Mucosa of rectum (tissue), 2 donors: ENCODE measurements around the gene COX14.
"Not testable (repeated sequence)": the region's sequence is repeated elsewhere in the genome, so short reads cannot be mapped to it uniquely, and the experiment has no call there.

Experiments
- H3K27ac ChIP-seq, 2 donors: one replicate each; pipeline ENCODE4 v1.7.0; 2013; ENCODE audit warnings: inconsistent platforms in 2 of 2, low read depth in 2 of 2, low read length in 2 of 2
- H3K27me3 ChIP-seq, 2 donors: one replicate each; pipeline ENCODE4 v1.7.0; 2013; ENCODE audit warnings: low read length in 2 of 2; ENCODE audit not compliant: control insufficient read depth in 2 of 2, insufficient read depth in 2 of 2
- H3K36me3 ChIP-seq, 2 donors: one replicate each; pipeline ENCODE4 v1.7.0; 2013; ENCODE audit warnings: low read length in 2 of 2; ENCODE audit not compliant: control insufficient read depth in 2 of 2, insufficient read depth in 2 of 2
- H3K4me1 ChIP-seq, 2 donors: one replicate each; pipeline ENCODE4 v1.7.0; 2013; ENCODE audit warnings: low read length in 2 of 2, mild to moderate bottlenecking in 1 of 2; ENCODE audit not compliant: control insufficient read depth in 2 of 2, insufficient read depth in 2 of 2
- H3K4me3 ChIP-seq, 2 donors: one replicate each; pipeline ENCODE4 v1.7.0; 2013; ENCODE audit warnings: low read length in 2 of 2
- H3K9ac ChIP-seq, 2 donors: one replicate each; pipeline ENCODE4 v1.7.0; 2013; ENCODE audit warnings: low read length in 2 of 2, low read depth in 1 of 2, mild to moderate bottlenecking in 1 of 2
- H3K9me3 ChIP-seq, 2 donors: one replicate each; pipeline ENCODE4 v1.7.0; 2013; ENCODE audit warnings: low read length in 2 of 2; ENCODE audit not compliant: control insufficient read depth in 2 of 2
- donor health status: healthy.
- donor health status: Normal muscosa, but diverticular disease.

COX14 gene

DNA sequence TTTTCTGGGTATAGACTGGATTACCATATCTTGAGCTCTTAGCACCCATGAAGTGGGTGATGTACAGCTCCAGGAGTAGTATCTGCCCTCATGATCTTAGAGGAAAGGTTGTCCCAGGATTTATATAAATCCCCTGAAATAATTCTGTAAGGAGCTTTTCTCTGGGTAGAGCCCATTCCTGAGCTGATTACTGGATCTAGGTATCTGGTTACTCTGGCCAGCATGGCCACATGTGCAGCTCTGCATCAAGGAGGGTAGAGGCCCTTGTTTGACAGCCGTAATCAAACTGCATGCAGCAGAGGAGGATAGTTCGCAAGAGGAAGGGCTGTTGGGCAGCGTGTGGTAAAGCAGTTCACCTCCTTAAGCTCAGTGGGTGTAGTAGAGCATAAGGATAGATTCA lies 8.5 kb downstream of the COX14 start:
- Histone ChIP-seq H3K9me3 (no peaks in the 10 kb centered on the region), H3K27me3 (no peaks in the 10 kb centered on the region), H3K36me3 (peaks cover 29 to 30% of the 10 kb centered on the region in 2 donors), H3K4me3 (no peak overlapping the region), H3K27ac (no peak overlapping the region), H3K9ac (no peak overlapping the region), H3K4me1 (peaks cover 18 to 23% of the 10 kb centered on the region in 2 donors)

DNA sequence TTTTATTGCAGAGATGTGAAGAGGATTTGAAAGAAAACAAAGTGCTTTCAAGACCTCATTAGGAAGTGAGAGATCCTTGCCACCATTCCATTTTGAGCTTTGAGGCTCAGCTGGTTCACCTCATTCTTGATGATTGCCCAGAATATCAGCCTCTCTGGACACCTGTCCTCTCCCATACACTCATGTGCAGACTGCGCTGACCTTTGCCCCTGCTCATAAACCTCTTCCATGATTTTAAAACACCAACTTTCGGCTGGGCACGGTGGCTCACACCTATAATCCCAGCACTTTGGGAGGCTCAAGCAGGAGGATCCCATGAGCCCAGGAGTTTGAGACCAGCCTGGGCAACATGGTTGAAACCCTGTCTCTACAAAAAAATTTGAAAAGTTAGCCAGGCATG lies 8.9 kb downstream of the COX14 start:
- no peaks in the 10 kb centered on the region for H3K27me3 ChIP-seq
- H3K4me3 ChIP-seq = no peak overlapping the region
- H3K27ac ChIP-seq = no peak overlapping the region
- peaks cover 18 to 23% of the 10 kb centered on the region in 2 donors for H3K4me1 ChIP-seq
- no peak overlapping the region for H3K9ac ChIP-seq
- H3K36me3 ChIP-seq = peaks cover 25 to 30% of the 10 kb centered on the region in 2 donors
- H3K9me3 ChIP-seq = no peaks in the 10 kb centered on the region

DNA sequence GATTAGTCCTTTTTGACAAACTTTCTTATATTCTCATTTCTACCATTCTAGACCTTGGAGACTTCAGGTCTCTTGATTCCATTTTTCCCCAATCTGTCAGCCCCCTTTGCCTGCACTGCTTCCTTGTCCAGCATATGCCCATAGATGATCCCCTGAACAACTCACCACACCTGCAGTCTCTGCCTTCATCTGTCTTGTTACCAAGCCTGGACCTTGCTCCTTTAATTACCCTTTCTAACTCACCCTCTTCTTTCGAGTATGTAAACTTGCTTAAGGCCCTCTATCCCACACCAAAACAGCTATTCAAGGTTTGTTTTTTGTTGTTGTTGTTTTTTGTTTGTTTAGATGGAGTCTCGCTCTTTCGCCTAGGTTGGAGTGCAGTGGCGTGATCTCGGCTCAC lies 9.6 kb downstream of the COX14 start:
- Histone ChIP-seq H3K9me3 (no peaks in the 10 kb centered on the region), H3K36me3 (peaks cover 21 to 30% of the 10 kb centered on the region in 2 donors), H3K4me3 (no peak overlapping the region), H3K27ac (no peak overlapping the region), H3K4me1 (peaks cover 18 to 23% of the 10 kb centered on the region in 2 donors), H3K9ac (no peak overlapping the region), H3K27me3 (no peaks in the 10 kb centered on the region)

DNA sequence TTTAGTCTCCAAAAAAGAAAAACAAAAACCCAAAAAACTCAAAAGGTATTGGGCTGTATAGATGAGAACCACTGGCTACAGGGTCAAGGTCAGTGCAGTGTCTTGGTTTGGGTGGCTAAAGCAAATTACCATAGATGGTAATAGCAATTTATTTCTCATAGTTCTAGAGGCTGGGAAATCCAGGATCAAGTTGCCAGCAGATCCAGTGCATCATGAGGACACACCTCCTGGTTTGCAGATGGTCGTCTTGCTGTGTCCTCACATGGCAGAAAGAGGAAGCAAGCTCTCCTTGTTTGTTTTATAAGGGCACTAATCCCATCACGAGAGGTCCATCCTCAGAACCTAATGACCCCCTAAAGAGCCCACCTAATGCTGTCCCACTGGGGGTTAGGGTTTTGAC lies 11.2 kb downstream of the COX14 start:
- H3K4me1 ChIP-seq = peaks cover 18 to 19% of the 10 kb centered on the region in 2 donors
- no peaks in the 10 kb centered on the region for H3K27me3 ChIP-seq
- no peak overlapping the region for H3K27ac ChIP-seq
- H3K9ac ChIP-seq = no peak overlapping the region
- no peaks in the 10 kb centered on the region for H3K9me3 ChIP-seq
- H3K36me3 ChIP-seq = peaks cover 32 to 39% of the 10 kb centered on the region in 2 donors
- no peak overlapping the region for H3K4me3 ChIP-seq

DNA sequence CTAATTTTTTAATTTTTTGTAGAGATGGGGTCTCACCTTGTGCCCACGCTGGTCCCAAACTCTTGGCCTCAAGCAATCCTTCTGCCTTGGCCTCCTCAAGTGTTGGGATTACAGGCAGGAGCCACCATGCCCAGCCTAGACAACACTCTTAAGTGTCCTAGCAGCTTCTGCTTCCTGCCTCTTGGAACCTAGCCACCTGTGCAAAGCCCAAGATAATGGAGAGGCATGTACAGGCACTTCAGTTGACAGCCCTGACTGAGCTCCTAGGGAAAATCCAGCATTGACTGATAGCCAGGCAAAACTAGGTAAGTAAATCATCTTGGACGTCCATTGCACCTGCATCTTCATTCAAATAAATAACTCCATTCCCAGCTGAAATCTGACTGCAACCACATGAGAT lies 15.5 kb downstream of the COX14 start:
- no peaks in the 10 kb centered on the region for H3K9me3 ChIP-seq
- no peak overlapping the region for H3K4me3 ChIP-seq
- no peak overlapping the region for H3K27ac ChIP-seq
- no peak overlapping the region for H3K9ac ChIP-seq
- peaks cover 37 to 42% of the 10 kb centered on the region in 2 donors for H3K36me3 ChIP-seq
- no peaks in the 10 kb centered on the region for H3K4me1 ChIP-seq
- H3K27me3 ChIP-seq = no peaks in the 10 kb centered on the region

DNA sequence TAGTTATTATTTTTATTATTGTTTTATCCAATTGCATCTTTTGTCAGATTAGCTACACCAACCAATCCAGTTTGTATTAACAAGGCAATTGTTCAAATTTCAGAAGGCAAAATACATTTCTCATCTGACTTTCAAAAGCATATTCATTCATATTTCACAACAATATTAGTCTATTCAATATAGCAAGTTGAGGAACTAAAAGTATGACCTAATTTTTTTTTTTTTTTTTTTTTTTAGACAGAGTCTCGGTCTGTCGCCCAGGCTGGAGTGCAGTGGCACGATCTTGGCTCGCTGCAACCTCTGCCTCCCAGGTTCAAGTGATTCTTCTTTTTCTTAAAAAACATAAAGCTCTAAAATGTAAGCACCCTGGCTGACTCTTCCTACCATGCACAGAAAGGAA lies 17.3 kb downstream of the COX14 start:
- H3K36me3 ChIP-seq = peaks cover 38 to 49% of the 10 kb centered on the region in 2 donors
- no peaks in the 10 kb centered on the region for H3K27me3 ChIP-seq
- no peak overlapping the region for H3K27ac ChIP-seq
- H3K4me3 ChIP-seq = no peak overlapping the region
- no peak overlapping the region for H3K9ac ChIP-seq
- H3K4me1 ChIP-seq = no peaks in the 10 kb centered on the region
- no peaks in the 10 kb centered on the region for H3K9me3 ChIP-seq

GRCh38 chr12:50132505-50133135 lies 20.6 kb downstream of the COX14 start:
- Histone ChIP-seq H3K9ac (no peak overlapping the region), H3K27ac (no peak overlapping the region), H3K36me3 (peaks cover 36 to 53% of the 10 kb centered on the region in 2 donors), H3K9me3 (no peaks in the 10 kb centered on the region), H3K4me1 (peaks cover 0 to 2% of the 10 kb centered on the region in 2 donors), H3K4me3 (no peak overlapping the region), H3K27me3 (no peaks in the 10 kb centered on the region)

DNA sequence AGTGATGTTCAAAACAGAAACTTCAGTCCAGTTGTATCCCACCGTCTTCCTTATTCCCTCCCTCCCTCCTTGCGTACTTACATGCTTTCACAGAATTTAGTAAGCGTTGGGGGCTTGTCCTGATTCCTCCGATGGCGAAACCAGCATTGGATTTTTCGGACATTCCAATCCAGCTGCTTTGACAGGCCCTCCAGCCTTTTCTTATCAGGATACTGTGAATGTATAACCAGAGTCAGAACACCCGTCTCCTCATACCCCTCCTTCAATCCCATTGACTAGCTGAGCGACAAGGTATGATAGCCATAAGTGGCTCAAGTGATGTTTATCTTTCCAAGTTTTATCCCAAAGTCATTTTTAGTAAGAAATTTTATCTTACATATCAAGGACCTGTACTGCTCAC lies 31.0 kb downstream of the COX14 start:
- Histone ChIP-seq H3K36me3 (peaks cover 6 to 9% of the 10 kb centered on the region in 2 donors), H3K27me3 (no peaks in the 10 kb centered on the region), H3K9me3 (no peaks in the 10 kb centered on the region), H3K9ac (no peak overlapping the region), H3K27ac (no peak overlapping the region), H3K4me3 (no peak overlapping the region), H3K4me1 (no peaks in the 10 kb centered on the region)

- no peak overlapping the region for H3K4me3 ChIP-seq
- no peak overlapping the region for H3K27ac ChIP-seq
- H3K9ac ChIP-seq = no peak overlapping the region
- H3K4me1 ChIP-seq = no peaks in the 10 kb centered on the region
- H3K27me3 ChIP-seq = no peaks in the 10 kb centered on the region
- peaks cover 2 to 7% of the 10 kb centered on the region in 2 donors for H3K36me3 ChIP-seq
- H3K9me3 ChIP-seq = no peaks in the 10 kb centered on the region
Observed at GRCh38 chr12:50145439-50145838, 33.4 kb downstream of the COX14 start.

DNA sequence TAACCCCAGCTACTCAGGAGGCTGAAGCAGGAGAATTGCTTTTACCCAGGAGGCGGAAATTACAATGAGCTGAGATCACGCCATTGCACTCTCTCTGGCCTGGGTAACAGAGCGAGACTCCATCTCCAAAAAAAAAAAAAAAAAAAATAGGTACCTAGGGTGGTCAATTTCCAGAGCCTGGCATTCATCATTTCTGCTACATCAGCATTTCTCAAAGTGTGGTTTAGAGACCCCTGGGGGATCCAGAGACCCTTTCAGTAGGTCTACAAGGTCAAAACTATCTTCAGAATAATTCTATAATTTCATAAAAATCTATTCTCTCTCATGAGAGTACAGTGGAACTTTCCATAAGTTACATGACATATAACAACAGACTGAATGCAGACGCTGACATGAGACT lies 35.2 kb downstream of the COX14 start:
- no peaks in the 10 kb centered on the region for H3K9me3 ChIP-seq
- H3K9ac ChIP-seq = no peak overlapping the region
- no peak overlapping the region for H3K27ac ChIP-seq
- no peaks in the 10 kb centered on the region for H3K4me1 ChIP-seq
- H3K27me3 ChIP-seq = no peaks in the 10 kb centered on the region
- no peak overlapping the region for H3K4me3 ChIP-seq
- H3K36me3 ChIP-seq = peaks cover 0 to 3% of the 10 kb centered on the region in 2 donors

- not testable (repeated sequence) for H3K4me1 ChIP-seq, H3K27me3 ChIP-seq, H3K9me3 ChIP-seq, H3K9ac ChIP-seq, H3K4me3 ChIP-seq, H3K36me3 ChIP-seq, H3K27ac ChIP-seq
Observed at GRCh38 chr12:50148011-50148410, 36.0 kb downstream of the COX14 start.
